Lower leg skin (tissue), 4 donors: Measurements from ENCODE around the gene VPS35L. TPM values are rescaled to one million over a fixed set of nuclear protein-coding genes. Genes with fewer than 3 reads are reported as not detected.

Experiments used
- DNase-seq, 2 donors: peaks; one replicate each; pipeline ENCODE4 v3.0.0-alpha.2; 2019; ENCODE audit warnings: low spot score in 2 of 2
- H3K4me3 ChIP-seq: fragments of 200-600 bp; sonication (generic); 2 replicates; pipeline ENCODE4 v1.5.1; 2017; ENCODE audit warnings: mild to moderate bottlenecking, low read depth; ENCODE audit not compliant: poor library complexity, severe bottlenecking
- CTCF ChIP-seq, 3 donors: fragments of 450-650 bp; IDR thresholded peaks; one replicate each; pipeline ENCODE4 v1.5.1; 2016; ENCODE audit warnings: antibody characterized with exemption in 3 of 3, mild to moderate bottlenecking in 3 of 3, moderate library complexity in 2 of 3
- POLR2A ChIP-seq, 2 donors: fragments of 450-650 bp; IDR thresholded peaks; one replicate each; pipeline ENCODE4 v1.6.1; 2016 to 2017; ENCODE audit warnings: antibody characterized with exemption in 2 of 2, mild to moderate bottlenecking in 1 of 2, moderate library complexity in 1 of 2
- WGBS, 2 donors: methylation state at CpG; one replicate each; pipeline ENCODE4 v1.1.5; 2018; 5-methylcytosine and 5-hydroxymethylcytosine counted together
- intact Hi-C: fragments of 100-400 bp; cut with DNase I; formaldehyde crosslinking; loops from one replicate; pipeline ENCODE4 v1.15.0; 2023; ENCODE audit warnings: low total_unique reads
- total RNA-seq, 4 donors: library from RNA; depleted of rRNA; stranded (reverse); fragments of >200 nt; gene quantifications; one replicate each; pipeline ENCODE4 v1.1.0, GENCODE V29; 2016

The VPS35L gene
- total RNA-seq, 4 donors from 2014 or later, result 14.5 to 24.2 (median 17.0) TPM

DNA sequence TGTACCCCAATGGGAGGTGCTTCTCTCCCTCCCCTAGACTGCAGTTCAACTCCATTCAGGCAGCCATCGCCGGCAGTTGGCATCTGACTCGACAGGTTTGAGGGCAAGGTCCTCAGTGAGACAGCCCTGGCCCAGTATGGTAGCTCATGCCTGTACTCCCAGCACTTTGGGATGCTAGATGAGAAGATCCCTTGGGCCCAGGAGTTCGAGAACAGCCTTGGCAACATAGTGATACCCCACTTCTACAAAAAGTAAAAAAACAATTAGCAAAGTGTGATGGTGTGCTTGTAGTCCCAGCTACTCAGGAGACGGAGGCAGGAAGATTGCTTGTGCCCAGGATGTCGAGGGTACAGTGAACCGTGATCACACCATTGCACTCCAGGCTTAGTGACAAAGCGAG is 12.1 kb downstream of the VPS35L start:
- intact Hi-C loops, result no loop called here
- WGBS, 2 donors, result 86% methylated on average over 8 of the region's 8 CpGs

GRCh38 chr16:19573997-19574396 is 18.5 kb downstream of the VPS35L start:
- intact Hi-C loops, result no loop called here
- H3K4me3 ChIP-seq, result no peak overlapping the region
- WGBS, 2 donors, result 91 to 95% methylated on average over 9 of the region's 9 CpGs
- TF ChIP-seq POLR2A (IDR thresholded peaks at IDR 0.05) (no peak), CTCF (IDR thresholded peaks at IDR 0.05) (no peak)
- peak in 1 of 2 donors; percentile 49 for DNase-seq

More for the DNA sequence above, 12.1 kb downstream of the VPS35L start:
- DNase-seq, result peak in 1 of 2 donors; percentile 64
- H3K4me3 ChIP-seq, result no peak overlapping the region
- TF ChIP-seq POLR2A (IDR thresholded peaks at IDR 0.05), result no peak
- TF ChIP-seq CTCF (IDR thresholded peaks at IDR 0.05), result no peak

DNA sequence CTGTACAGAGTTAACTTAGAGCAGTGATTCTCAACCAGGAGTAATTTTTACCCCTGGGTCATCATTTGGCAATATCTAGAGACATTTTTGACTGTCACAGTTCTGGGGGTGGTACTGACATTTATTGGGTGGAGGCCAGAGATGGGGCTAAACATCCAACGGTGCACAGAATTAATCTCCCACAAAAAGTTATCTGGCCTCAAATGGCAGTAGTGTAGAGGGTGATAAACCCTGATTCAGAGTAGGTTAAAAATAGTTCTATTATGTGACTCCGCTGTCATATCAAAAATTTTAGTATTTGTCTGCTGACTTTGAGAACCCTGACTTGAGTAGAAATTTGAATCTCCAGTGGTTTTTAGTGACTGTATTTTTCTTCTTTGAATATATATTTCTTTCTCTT is 19.1 kb downstream of the VPS35L start:
- intact Hi-C loops, result no loop called here
- WGBS, 2 donors, result 70 to 84% methylated on average over 2 of the region's 2 CpGs
- DNase-seq, result no peak
- no peak overlapping the region for H3K4me3 ChIP-seq
- TF ChIP-seq CTCF (IDR thresholded peaks at IDR 0.05) (no peak), POLR2A (IDR thresholded peaks at IDR 0.05) (no peak)

- 73 to 89% methylated on average over 10 of the region's 10 CpGs for WGBS, 2 donors
- H3K4me3 ChIP-seq, result no peak overlapping the region
- TF ChIP-seq POLR2A (IDR thresholded peaks at IDR 0.05), result no peak
- TF ChIP-seq CTCF (IDR thresholded peaks at IDR 0.05), result no peak
- no peak for DNase-seq
- intact Hi-C loops, result no loop called here
Measured at GRCh38 chr16:19578378-19578971, 23.0 kb downstream of the VPS35L start.

DNA sequence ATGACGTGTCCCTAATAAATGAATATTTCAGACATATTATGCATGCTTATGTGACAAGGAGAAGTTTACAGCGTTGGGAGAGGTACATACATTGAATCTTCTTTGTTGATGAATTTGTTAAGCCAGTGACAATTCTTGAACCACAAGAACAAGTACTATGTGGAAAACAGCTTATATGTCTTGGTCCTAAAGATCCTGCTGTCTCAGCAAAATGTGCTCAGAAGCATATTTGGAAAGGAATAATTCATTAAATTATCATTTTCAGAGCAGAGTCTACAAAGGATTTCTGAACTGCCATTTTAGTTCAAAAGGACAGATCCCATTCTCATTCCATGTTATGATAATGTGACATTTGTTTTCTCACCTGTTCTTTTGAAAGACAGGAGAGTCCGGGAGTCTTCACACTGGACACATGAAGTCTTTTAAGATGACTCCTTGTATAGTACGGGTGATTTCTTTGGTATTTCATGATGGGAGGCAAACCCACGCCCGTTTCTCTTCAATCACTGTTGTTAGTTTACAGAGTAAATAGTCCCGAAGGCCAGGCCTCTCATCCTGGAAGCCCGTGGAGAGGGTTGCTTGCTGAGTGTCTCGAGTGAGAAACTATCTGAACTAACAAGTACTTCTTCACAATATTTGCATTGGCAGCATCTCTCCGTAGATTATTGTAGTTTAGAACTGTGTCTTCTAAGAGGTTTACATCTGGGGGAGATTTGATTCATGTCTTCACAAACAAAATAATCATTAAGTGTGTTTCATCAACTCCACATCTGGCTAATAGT is 26.7 kb downstream of the VPS35L start:
- 75 to 85% methylated on average over 10 of the region's 10 CpGs for WGBS, 2 donors
- no peak overlapping the region for H3K4me3 ChIP-seq
- TF ChIP-seq POLR2A (IDR thresholded peaks at IDR 0.05), result no peak
- no peak for TF ChIP-seq CTCF (IDR thresholded peaks at IDR 0.05)
- intact Hi-C loops, result loop anchor here (5.0 kb wide), 1 partner anchor 305 kb away; no protein-coding TSS in a partner anchor
- no peak for DNase-seq
